Neural progenitor cell (in vitro differentiated cells): Measurements from ENCODE around the gene BOD1L1. TPM values are rescaled to one million over a fixed set of nuclear protein-coding genes. Genes with fewer than 3 reads are reported as not detected.

ENCODE experiments used
- DNase-seq: peaks from one replicate; pipeline ENCODE4 v3.0.0-alpha.2; 2016; ENCODE audit warnings: low spot score
- H2AFZ ChIP-seq: fragments of 200-600 bp; sonication (generic); replicated peaks from 2 replicates; pipeline ENCODE4 v1.6.1; 2016; ENCODE audit warnings: antibody characterized with exemption
- H3F3A ChIP-seq: fragments of 200-600 bp; sonication (generic); 2 replicates; pipeline ENCODE4 v1.6.1; 2016; ENCODE audit warnings: antibody characterized with exemption, low read depth
- H3K27ac ChIP-seq: fragments of 200-600 bp; sonication (generic); 2 replicates; pipeline ENCODE4 v1.5.1; 2016; ENCODE audit warnings: mild to moderate bottlenecking
- H3K27me3 ChIP-seq: fragments of 200-600 bp; sonication (generic); 2 replicates; pipeline ENCODE4 v1.6.1; 2016; ENCODE audit warnings: mild to moderate bottlenecking, moderate library complexity
- H3K36me3 ChIP-seq: fragments of 200-600 bp; sonication (generic); 2 replicates; pipeline ENCODE4 v1.5.1; 2016
- H3K4me1 ChIP-seq: fragments of 200-600 bp; sonication (generic); 2 replicates; pipeline ENCODE4 v1.6.1; 2016; ENCODE audit warnings: mixed run types
- H3K4me2 ChIP-seq: fragments of 200-600 bp; sonication (generic); 2 replicates; pipeline ENCODE4 v1.6.1; 2016
- H3K4me3 ChIP-seq: fragments of 200-600 bp; sonication (generic); 2 replicates; pipeline ENCODE4 v1.5.1; 2016
- H3K79me2 ChIP-seq: fragments of 200-600 bp; sonication (generic); 2 replicates; pipeline ENCODE4 v1.6.1; 2016; ENCODE audit warnings: low read depth
- H3K9ac ChIP-seq: fragments of 200-600 bp; sonication (generic); 2 replicates; pipeline ENCODE4 v1.6.1; 2016
- H3K9me3 ChIP-seq: fragments of 200-600 bp; sonication (generic); 2 replicates; pipeline ENCODE4 v1.5.1; 2016; ENCODE audit warnings: low read depth
- H4K20me1 ChIP-seq: fragments of 200-600 bp; sonication (generic); 2 replicates; pipeline ENCODE4 v1.6.1; 2016; ENCODE audit warnings: low read depth
- H3K27ac Mint-ChIP-seq: 3 replicates; pipeline ENCODE4 v1.8.0; 2021; ENCODE audit warnings: mixed read lengths
- H3K27me3 Mint-ChIP-seq: 2 replicates; pipeline ENCODE4 v1.8.0; 2022; ENCODE audit warnings: low read depth, mild to moderate bottlenecking, inconsistent platforms, moderate library complexity, mixed read lengths; ENCODE audit not compliant: insufficient read depth
- H3K36me3 Mint-ChIP-seq: 3 replicates; pipeline ENCODE4 v1.8.0; 2021; ENCODE audit warnings: mixed read lengths
- H3K4me1 Mint-ChIP-seq: 3 replicates; pipeline ENCODE4 v1.8.0; 2021; ENCODE audit warnings: mixed read lengths
- H3K4me3 Mint-ChIP-seq: 3 replicates; pipeline ENCODE4 v1.8.0; 2021; ENCODE audit warnings: mild to moderate bottlenecking, moderate library complexity, mixed read lengths
- H3K9me3 Mint-ChIP-seq: 3 replicates; pipeline ENCODE4 v1.8.0; 2020; ENCODE audit warnings: mixed read lengths
- EZH2 ChIP-seq: fragments of 200-600 bp; sonication (generic); IDR thresholded peaks from 2 replicates; pipeline ENCODE4 v1.6.1; 2017; ENCODE audit warnings: antibody characterized with exemption, mild to moderate bottlenecking, moderate library complexity
- EZH2phosphoT487 ChIP-seq: fragments of 200-600 bp; sonication (generic); IDR thresholded peaks from 2 replicates; pipeline ENCODE4 v1.6.1; 2017; ENCODE audit warnings: antibody characterized with exemption
- total RNA-seq: library from RNA; depleted of rRNA; stranded (reverse); fragments of >200 nt; gene quantifications from 2 replicates; pipeline ENCODE4 v1.2.3, GENCODE V29; 2015; ENCODE audit warnings: low replicate concordance
- TF ChIP-seq, protein P1 (sequence below): fragments of 200-600 bp; sonication (generic); IDR thresholded peaks from 2 replicates; pipeline ENCODE4 v1.5.1; 2017; ENCODE audit warnings: antibody characterized with exemption, mild to moderate bottlenecking

The BOD1L1 gene
- total RNA-seq, 1 donor from 2014 or later: 32.5 TPM

DNA sequence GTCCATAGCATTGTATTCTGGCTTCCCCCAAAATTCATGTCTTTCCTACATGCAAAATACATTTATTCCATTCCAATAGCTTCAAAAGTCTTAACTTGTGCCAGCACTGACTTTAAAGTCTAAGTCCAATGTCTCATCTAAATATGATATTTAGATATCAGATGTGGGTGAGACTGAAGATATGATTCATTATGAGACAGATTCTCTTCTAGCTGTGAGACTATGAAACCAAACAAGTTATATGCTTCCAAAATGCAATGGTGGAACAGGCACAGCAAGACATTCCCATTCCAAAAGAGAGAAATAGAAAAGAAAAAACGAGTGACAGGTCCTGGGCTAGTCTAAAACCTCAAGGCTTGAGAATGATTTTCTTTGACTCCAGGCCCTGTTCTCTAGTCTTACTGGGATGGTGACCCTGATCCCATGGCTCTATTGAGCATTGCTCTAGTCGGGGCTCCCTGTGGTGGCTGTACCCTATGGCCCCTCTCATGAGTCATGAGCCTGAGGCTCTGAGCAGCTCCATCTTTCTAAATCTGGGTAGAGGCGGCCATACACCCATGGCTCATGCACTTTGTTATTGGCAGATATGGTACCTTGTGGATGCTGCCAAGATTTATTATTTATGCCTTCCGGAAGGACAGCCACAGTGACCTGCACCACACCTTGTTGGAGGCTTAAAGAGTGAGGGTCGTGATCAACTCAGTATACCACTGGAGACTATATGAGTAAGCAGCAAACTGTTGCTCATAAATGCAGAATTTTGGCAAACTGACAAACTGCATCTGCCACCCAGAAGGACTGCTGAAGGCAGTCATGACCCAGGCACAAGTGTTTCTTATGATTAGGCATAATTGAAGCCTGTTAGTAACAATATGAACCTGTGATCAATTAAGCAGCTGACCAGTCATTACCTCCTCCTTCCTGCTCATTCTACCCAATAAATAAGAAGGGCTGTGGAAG lies 38.5 kb upstream of the BOD1L1 start:
- Histone ChIP-seq H2AFZ (no peak overlapping the region), H3K4me2 (no peak overlapping the region)

DNA sequence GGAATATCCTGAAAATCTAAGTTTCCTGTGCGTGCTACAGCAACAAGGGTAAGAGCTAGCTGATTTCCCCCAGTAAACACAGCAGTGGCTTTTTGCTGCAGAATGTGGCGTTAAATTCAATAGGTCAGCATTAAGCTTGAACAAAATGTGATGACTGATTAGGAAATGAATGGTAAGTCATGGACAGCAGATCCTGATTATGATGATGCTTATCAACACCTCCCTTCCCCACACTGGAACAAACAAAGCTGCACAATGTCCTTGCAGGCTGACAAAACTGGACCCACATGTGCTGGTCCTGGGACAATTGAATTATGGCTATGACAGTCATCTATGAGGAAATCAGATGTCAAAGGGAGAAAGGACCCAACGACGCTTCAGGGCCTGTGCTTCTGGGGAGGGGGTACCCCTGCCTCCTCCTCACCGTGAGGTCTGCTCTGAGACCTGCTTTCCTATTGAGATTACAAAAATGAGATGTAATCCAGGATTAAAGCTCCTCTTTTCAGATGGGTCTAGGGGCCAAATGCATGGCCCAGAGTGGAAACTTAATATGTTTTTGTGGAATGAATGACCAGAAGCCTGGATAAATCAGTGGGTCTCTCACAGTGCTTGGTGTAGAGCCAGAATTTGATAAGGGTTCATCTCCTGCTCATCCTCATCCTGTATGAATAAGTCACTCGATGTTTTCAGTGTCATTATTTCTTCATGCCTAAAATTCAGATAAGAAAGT lies 32.0 kb upstream of the BOD1L1 start:
- Histone ChIP-seq H3K27me3 (no peaks in the 10 kb centered on the region), H3K4me3 (no peak overlapping the region), H3K9me3 (no peaks in the 10 kb centered on the region), H3K36me3 (no peaks in the 10 kb centered on the region), H3F3A (peaks cover 5% of the 10 kb centered on the region), H3K4me2 (no peak overlapping the region), H3K4me1 (no peaks in the 10 kb centered on the region), H2AFZ (no peak overlapping the region), H3K27ac (no peak overlapping the region), H4K20me1 (no peaks in the 10 kb centered on the region), H3K9ac (no peak overlapping the region), H3K79me2 (no peaks in the 10 kb centered on the region)
- no peaks in the 10 kb centered on the region for H3K9me3 Mint-ChIP-seq
- peaks cover 6% of the 10 kb centered on the region for H3K27me3 Mint-ChIP-seq
- TF ChIP-seq EZH2phosphoT487: no peak
- TF ChIP-seq, protein P1, sequence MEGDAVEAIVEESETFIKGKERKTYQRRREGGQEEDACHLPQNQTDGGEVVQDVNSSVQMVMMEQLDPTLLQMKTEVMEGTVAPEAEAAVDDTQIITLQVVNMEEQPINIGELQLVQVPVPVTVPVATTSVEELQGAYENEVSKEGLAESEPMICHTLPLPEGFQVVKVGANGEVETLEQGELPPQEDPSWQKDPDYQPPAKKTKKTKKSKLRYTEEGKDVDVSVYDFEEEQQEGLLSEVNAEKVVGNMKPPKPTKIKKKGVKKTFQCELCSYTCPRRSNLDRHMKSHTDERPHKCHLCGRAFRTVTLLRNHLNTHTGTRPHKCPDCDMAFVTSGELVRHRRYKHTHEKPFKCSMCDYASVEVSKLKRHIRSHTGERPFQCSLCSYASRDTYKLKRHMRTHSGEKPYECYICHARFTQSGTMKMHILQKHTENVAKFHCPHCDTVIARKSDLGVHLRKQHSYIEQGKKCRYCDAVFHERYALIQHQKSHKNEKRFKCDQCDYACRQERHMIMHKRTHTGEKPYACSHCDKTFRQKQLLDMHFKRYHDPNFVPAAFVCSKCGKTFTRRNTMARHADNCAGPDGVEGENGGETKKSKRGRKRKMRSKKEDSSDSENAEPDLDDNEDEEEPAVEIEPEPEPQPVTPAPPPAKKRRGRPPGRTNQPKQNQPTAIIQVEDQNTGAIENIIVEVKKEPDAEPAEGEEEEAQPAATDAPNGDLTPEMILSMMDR: no peak
- no peak for TF ChIP-seq EZH2
- no peaks in the 10 kb centered on the region for H3K36me3 Mint-ChIP-seq
- peaks cover 12% of the 10 kb centered on the region for H3K4me1 Mint-ChIP-seq
- H3K27ac Mint-ChIP-seq: no peak overlapping the region
- H3K4me3 Mint-ChIP-seq: no peak overlapping the region
- no peak for DNase-seq

More for the DNA sequence above, 38.5 kb upstream of the BOD1L1 start:
- Mint-ChIP-seq H3K4me1 (no peaks in the 10 kb centered on the region), H3K9me3 (peaks cover 3% of the 10 kb centered on the region), H3K27ac (no peak overlapping the region), H3K36me3 (no peaks in the 10 kb centered on the region), H3K27me3 (peaks cover 6% of the 10 kb centered on the region), H3K4me3 (no peak overlapping the region)
- no peak overlapping the region for H3K27ac ChIP-seq
- H4K20me1 ChIP-seq: no peaks in the 10 kb centered on the region
- H3K79me2 ChIP-seq: no peaks in the 10 kb centered on the region
- H3K4me1 ChIP-seq: no peaks in the 10 kb centered on the region
- H3K36me3 ChIP-seq: no peaks in the 10 kb centered on the region
- no peaks in the 10 kb centered on the region for H3F3A ChIP-seq
- DNase-seq: no peak
- no peaks in the 10 kb centered on the region for H3K9me3 ChIP-seq
- H3K27me3 ChIP-seq: no peaks in the 10 kb centered on the region
- no peak overlapping the region for H3K9ac ChIP-seq
- no peak overlapping the region for H3K4me3 ChIP-seq
- TF ChIP-seq, protein P1: no peak
- TF ChIP-seq EZH2phosphoT487: no peak

DNA sequence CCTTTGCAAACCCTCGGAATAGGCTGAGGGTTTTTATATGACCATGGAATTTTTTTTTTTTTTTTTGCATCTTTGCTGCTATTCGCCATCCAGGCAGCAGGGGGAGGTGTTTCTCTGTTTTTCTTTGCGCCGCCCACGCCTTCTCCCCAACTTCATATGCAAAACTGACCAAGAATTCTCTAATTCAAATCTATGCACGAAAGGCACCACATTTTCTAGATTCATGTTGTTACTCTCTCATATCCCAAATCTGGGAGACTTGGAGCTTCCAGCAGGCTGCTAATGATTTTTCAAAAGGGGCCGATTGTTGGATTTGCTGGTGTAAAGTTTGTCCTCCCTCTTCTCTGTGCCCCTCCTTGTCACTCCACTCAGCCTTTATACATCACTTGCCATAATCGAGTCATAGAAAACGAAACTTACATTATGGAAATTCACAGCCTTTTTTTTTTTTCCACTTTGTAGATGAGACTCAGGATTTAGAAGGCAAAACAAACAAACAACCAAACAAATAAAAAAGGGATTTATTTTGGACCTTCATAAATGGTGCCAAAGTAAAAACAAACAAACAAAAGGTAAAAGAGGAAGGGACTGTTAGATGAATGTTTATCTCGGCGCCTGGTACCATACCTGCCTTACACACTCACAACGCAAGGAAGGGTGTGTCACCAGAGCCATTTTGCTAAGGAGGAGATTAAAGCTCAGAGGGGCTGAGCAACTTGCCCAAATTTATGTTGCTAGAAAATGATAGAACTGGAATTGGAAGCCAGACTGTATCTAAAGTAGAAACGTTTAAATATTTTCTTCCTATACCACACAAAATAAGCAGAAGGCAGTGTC lies 29.3 kb upstream of the BOD1L1 start:
- no peaks in the 10 kb centered on the region for H4K20me1 ChIP-seq
- peak overlapping the region; percentile 74 for H3K4me2 ChIP-seq
- DNase-seq: peak; percentile 40
- H3K9me3 ChIP-seq: no peaks in the 10 kb centered on the region
- H3K4me3 ChIP-seq: peak overlapping the region; percentile 34
- Mint-ChIP-seq H3K4me1 (peaks cover 12% of the 10 kb centered on the region), H3K36me3 (no peaks in the 10 kb centered on the region), H3K4me3 (peak overlapping the region; percentile 28), H3K27me3 (peaks cover 6% of the 10 kb centered on the region), H3K27ac (no peak overlapping the region), H3K9me3 (no peaks in the 10 kb centered on the region)
- H2AFZ ChIP-seq: peak overlapping the region; percentile 92
- no peak overlapping the region for H3K27ac ChIP-seq
- no peaks in the 10 kb centered on the region for H3K4me1 ChIP-seq
- no peak overlapping the region for H3K9ac ChIP-seq
- TF ChIP-seq EZH2: no peak
- TF ChIP-seq, protein P1: peak; percentile 81
- H3K27me3 ChIP-seq: no peaks in the 10 kb centered on the region
- no peaks in the 10 kb centered on the region for H3K79me2 ChIP-seq
- no peaks in the 10 kb centered on the region for H3K36me3 ChIP-seq
- peaks cover 8% of the 10 kb centered on the region for H3F3A ChIP-seq
